COLO829 (cell line): ENCODE data around the gene CDON.
"Not testable (repeated sequence)": the region's sequence is repeated elsewhere in the genome, so short reads cannot be mapped to it uniquely, and the experiment has no call there.

Experiments used
- DNase-seq: peaks from one replicate; pipeline ENCODE4 v3.0.0; 2012; ENCODE audit warnings: low spot score

The CDON gene

DNA sequence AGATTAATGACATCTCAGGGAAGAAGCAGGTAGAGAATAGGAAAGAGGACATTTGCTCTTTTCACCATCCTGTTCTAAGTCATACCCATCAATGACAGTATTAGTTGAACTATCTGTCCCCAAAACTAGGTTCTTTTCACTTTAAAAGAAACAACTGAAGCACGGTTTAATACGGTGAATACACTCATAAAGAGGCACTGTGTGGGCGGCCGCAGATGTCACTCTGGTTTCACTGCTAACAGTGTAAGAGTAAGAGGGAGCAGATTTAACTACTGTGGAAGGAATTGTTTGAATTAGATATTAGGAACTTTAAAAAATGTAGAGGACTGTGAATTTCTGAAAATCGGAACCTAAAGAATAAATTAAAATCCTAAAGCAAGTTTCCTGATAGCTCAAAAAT is 67.4 kb downstream of the CDON start:
- no peak for DNase-seq

DNA sequence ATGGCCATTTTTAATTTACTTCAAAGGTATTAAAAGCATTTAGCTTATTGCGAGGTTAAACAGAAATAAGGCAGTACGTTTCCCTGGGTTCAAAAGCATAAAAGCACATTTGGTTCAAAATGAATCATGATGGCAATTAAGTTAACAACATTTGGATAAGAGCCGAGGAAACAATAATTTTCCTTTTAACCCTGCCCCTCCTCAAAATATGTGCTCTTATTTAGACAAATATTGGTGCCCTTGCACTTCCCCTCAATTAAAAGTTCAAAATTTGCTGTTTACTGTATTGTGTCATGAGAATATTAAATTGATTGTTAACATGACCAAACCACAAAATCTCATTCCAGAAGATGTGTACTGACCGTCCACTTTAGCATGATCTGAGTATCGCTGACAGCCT is 68.2 kb downstream of the CDON start:
- no peak for DNase-seq

DNA sequence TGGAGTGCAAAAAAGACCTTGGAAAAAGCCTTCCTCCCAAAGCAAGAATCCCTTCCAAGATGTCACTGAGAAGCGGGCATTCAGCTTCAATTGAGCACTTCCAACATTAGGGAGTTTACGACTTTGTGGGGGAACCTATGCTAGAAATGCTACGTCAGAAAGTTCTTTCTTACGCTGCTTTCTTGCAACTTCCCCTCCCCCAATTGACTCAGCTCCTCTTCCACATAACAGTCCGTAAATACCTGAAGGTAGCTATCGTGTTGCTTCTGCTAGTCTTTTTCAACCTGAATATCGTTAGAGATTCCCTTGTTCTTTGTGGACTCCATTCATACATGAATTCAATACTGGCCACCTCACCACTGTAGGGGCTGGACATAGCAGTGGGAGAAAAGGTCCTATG is 69.8 kb downstream of the CDON start:
- no peak for DNase-seq

DNA sequence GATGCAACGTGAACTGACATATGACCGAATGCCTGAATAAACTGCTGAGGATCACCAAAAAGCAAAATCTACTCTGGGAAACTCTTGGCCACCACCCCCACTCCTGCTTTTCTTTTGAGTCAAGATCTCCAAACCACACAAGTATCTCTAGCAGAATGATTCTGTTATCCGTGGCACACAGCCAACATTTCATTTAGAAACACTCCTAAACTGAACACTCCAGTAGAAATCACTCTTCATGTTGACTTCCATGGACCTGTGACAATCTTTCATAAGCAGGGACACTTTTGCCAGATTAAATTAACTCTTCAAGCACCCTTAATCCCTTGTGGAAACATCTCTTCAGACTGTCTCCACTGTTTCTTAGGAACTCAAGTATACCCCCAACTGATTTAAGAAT is 72.4 kb downstream of the CDON start:
- DNase-seq, result no peak

DNA sequence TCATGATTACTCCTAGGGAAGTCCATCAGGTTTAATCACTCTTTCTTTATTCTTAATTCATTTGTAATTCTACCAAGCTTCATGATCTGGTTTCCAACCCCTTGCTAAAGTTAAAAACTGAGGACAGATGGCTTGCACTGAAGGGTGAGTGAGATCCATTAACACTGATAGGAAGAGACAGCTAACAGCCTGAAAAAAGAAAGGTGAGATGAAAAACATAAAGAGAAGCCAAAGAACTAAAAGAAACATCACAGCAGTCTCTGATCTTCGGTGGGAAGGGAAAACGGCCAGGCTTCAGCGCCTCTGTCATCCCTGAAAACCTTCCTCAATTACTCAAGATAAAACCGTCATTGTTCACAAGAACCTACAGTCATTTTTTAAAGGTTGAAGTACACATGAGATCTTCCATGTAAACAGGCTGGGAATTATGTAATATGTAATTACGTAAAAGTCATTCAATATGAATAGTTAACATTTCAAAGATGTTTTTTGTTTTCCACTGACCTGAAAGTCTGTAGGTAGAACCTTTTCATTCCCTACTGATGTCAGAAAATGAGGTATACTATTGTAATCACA is 75.5 kb downstream of the CDON start:
- DNase-seq, result peak; percentile 12

DNA sequence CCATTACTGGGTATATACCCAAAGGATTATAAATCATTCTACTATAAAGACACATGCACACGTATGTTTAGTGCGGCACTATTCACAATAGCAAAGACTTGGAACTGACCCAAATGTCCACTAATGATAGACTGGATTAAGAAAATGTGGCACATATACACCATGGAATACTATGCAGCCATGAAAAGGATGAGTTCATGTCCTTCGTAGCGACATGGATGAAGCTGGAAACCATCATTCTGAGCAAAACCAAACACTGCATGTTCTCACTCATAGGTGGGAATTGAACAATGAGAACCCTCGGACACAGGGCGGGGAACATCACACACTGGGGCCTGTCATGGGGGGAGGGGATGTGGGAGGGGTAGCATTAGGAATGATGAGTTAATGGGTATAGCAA is 76.7 kb downstream of the CDON start:
- DNase-seq, result not testable (repeated sequence)

DNA sequence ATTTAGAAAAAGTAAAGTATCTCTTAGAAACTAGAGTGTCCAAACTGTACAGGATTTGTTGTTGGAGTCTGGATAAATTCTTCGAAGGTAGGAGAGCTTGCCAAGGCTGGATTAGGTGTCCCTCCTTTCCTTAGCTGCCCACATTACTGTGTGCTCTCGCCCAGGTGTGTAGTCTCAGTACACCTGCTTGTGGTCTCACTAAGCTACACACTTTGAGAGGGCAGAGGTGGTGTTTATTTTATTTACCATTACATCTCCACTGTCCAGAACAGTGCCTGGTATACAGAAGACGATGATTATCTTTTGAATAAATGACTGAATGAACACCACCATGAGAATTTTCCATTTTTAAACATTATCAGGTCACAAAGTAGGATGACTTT is 80.3 kb downstream of the CDON start:
- no peak for DNase-seq

DNA sequence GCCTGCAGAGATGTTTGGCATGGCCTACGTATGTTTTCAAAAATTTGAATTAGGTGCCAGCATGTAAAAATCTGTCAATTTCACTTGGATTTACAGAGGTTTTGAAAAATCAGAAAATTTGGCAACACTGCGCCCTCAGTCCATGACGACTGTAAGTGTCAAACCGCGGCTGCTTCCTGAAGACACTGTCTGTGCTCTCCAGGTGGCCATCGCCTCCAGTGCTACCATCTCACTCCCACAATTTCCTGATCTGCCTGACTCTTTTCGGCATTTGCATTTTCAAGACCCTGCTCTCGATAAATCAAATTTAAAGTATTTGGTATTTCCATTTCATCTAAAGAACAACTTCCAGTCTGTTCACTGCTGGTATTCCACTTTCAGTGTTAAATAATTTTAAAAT is 82.2 kb downstream of the CDON start:
- DNase-seq, result no peak

DNA sequence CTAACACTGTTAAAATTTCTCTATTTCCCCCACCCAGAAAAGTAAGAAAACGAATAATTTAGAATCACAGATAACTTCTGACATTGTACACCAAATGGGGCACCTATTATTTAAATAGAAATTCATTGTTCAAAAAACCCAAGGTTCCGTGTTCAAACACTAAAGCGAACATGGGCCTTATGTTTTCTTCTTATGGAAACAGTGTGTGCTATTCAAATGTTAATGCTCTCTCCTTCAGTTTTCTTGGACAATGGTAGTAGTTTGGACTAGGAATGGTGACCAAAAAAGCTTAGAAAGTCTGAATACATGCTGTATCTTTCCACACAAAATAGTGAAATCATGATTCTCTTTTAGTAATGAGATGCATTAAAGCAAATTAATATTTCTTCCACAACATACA is 83.2 kb downstream of the CDON start:
- DNase-seq, result no peak

DNA sequence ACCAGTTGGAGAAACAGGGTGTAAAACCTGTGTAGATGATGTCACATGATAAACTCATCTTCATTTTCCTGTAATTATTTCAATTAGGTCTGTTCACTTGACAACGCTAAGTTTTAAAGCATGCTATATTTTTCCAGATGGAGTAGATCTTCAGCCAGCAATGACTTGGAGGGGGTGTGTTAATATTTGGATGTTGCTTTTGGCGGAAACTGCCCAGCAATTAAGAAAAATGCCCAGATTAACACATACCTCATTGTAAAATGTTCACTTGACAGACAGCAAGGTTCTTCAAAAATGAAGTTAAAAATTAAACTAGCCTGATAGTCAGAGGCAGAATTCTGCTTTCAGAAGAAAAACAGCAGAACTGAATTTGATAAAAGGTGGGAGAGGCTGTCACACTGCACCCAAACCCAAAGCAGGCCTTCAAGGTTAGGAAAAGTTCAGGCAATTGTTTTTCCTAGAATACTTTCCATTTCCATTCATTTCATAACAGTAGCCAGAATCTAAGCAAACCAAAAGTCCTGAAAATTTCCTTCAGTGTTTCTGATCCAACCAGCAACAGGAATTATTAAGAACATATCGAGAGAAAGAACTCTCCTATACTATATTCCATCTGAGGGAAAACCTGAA is 83.8 kb downstream of the CDON start:
- no peak for DNase-seq

DNA sequence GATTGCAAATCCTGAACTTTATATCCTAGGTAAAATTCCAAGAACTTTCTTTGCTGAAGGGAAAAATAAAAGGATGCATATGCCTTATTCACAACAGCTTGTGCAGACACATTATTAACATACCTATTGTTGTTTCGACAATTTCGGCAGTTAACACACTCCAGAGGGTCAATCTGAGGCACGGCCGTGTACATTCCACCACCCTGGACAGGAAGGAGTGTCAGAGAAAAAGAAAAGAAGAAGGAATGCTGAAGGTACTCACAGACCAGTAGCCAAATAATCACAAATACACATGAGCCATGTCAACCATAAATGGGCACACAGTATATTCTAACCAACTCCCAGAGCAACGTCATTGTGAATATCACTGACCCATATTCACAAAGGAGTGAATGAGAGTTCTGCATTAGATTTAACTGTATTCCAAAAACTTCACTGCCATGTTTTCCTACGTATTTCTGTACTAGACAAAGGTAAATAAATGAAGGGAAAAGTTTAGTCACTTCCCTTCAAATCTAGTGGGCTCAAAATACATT is 84.4 kb downstream of the CDON start:
- DNase-seq, result no peak

DNA sequence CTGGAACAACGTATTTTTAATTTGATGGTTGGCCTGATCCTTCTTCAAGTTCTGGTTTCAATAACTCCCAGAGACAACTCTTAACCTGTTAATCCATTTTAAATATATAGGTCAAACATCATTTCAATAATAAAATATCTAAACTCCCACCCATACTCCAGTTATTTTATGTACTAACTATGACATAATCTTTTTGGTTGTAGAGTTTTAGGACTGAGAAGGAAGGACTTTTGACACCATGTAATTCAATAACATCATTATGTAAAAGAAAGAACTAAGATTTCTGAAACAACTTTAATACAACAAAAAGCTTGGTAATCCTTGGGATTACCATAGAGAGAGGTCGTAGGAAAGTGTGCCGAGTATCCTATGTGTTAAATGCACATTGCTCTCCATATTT is 85.3 kb downstream of the CDON start:
- DNase-seq, result no peak

DNA sequence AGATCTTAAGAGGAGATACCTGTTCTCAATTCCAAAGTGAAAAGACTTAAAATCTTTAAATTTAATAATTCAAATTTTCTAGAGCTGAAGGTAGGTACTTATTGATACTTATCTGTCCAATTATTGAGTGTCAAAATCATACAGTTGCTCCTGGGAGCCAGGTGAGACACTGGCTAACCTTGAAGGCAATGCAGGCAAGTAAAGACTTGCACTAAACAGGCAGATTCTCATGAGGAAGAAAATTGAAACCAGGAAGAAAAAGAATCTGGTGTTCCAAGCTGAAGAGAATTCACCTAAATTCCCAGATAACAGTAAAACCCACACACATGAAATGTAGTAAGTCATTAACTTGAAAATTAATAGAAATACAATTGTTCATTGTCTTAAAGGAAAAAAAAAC is 86.5 kb downstream of the CDON start:
- no peak for DNase-seq

DNA sequence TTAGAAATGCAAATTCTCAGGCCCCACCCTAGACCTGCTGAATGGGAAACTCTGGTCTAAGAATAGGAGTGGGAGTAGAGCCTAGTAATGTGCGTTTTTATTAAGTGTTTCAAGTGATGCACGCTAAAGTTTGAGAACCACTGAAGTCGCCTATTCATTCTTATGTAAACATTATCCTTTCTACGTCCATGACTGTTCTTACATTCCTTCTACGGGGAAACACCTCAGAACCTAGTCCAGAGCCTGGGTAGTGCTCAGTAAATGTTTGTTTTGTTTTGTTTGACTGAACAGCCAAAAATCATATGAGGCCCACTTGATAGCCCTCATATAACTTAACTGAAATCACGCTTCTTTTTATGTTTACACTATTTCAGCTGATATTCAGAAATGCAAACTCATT is 87.0 kb downstream of the CDON start:
- DNase-seq, result no peak

DNA sequence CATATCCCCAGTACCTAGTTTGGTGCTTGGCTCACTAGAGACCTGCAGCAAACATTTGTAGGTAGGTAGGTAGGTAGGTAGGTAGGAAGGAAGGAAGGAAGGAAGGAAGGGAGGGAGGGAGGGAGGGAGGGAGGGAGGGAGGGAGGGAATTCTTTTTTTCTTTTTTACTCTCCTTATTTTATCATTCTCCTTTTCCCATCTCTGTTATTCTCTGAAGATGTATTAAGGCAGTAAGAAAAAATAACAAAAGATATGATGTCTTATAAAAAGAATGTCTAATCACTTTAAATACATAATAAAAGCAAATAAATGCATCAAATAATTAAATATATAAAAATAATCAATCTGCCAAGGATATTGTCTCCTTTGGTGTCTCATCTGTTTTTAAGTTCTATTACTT is 88.4 kb downstream of the CDON start:
- no peak for DNase-seq

DNA sequence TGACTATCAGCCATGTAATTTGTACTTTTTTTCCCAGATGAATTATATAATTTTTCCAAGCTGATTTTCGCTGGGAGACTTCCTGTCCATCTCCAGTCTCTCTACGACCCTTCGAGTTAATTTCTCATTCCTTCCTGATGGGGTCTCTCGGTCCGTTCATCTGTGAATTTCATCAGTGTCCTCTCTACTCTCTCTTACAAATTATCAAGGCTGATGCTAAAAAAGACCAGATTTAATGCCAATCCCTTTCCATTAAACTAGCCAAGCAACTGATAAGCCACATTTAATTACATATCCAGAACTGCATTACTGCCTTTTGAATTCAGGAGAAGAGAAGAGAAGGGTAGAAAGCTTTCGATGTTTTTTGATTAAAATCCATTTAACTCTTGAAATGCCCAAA is 91.0 kb downstream of the CDON start:
- DNase-seq, result no peak

DNA sequence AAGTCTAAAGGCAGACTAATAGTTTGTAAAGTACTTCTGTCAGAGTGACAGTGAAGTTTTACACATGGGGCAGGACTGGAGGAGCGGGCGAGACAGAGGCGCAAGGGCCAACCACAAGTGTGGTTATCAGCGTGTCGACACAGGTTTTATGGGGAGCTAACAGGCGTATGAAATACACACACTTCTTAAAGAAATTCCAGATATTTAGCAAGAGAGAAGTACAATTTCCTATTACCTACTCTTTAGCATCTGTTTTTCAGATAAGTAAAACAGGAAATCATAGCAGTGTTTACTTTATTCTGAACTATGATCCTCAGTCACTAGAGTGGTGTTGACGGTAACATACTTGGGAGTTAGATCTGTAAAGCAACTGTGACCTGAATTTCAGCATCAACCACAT is 94.3 kb downstream of the CDON start:
- DNase-seq, result no peak

DNA sequence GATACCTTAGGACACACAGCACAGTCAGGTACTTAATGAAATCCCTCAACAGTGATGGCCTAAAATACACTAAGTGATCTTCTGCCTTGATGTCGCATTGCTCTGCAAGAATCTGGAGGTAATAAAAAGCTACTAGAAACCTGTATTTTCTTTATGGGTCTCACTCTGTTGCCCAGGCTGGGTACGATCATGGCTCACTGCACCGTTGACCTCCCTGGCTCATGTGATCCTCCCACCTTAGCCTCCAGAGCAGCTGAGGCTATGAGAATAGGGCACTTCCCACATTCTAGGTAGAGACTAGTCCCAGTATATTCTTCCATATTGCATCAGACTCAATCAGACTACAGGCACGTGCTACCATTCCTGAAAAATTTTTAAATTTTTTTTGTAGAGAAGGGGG is 95.2 kb downstream of the CDON start:
- DNase-seq, result no peak

DNA sequence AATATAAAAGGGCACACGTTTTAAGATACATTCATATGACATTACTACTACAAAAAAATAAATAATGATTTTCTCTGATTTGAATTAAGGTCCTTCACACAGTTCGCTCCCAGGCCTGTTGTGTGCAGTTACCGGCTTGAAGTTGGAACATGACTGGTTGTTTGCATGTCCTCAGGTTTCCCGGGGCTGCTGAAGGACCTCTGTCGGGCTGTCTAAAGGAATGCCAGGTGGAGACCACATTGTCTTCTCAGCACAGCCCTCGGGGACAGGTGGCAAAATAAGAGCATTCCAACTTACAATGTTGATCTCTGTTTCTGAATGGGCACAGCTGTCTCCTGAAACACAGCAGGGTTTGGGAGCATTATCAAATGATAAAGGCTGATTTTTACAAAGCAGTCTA is 101.9 kb downstream of the CDON start:
- DNase-seq, result no peak

DNA sequence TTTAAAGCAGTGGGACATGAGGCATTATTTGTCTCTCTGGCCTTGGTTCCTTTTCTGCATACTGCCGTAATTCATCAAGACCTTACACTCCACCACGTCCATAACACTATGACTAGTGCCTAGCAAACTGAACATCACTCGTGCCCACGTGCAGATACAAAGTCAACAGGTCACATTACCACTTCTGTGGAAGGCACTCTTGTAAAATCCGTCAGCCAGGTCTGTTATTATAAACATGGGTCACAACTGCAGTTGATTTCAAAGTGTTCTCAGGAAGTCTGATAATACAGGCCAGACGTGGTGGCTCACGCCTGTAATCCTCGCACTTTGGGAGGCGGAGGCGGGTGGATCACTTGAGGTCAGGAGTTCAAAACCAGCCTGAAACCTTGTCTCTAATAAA is 102.7 kb downstream of the CDON start:
- DNase-seq, result no peak

DNA sequence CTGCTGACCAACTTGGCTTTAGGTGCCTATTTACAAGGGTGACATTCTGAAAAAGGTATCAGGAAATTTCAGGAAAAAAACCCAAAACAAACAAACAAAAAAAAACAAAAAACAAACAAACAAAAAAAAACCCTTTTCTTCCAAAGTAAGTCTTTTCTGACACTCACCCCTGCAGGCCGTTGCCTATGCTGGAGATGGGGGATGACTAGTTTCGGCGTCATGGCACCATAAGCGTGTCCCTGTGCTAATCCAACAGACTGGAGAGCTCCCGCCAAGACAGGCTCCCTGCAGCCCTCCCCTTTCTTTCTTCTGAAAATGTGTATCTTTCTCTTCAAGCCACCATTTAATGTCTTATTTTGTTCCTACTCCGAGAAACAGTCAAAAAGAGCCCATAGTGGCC is 103.2 kb downstream of the CDON start:
- DNase-seq, result no peak

DNA sequence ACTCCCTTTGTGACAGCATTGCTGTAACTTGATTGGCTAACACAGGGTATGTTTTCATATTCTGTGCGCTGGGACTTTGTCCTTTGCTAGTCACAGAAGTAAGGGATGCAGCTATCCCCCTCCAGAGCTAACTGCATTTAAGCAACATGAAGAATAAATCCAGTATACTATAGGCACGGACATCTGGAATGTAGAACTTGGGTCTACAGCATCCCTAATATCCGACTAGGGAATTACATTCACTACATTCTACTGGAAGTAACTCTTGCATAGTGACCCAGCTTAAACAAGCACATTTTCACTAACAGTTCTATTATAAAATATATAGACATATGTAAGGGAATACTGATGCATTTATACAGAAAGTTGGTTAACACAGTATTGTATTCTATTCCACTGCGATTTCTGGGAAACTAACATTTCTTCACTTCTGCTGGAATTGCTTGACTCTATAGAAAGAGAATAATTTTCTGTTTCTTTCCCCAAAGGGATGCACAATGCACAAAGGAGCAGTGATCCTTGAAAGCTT is 103.7 kb downstream of the CDON start:
- no peak for DNase-seq

DNA sequence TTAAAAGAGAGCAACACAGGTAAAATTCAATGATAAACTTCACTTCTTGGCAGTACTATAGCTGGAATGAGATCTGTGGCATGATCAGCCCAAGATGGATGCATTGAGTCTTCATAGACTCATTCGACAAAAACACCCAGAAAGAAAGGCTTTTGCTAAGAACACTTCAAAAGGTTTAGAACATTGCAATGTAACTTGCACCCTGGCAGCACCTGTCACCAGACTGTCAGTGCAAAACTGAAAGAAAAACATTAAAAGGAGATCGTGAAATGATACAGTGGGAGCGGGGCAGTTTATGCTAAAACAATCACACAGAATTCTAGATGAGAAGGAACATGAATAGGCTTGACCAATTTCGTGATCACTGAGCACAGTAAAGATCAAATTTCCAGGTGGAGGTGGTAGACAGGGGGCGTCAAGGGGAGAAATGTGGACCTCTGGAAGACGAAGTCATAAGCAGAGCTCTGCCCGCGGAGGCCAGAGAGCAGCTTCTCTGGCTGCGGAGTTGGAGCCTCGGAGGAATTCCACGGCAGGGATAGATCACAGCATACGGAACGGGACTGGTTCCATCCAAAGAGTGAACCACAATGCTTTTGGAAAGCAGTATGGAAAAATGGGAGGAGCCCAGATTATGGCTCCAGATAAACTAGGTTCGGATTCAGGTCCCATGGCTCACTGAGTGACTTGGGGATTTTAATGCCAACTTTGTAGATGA is 104.9 kb downstream of the CDON start:
- DNase-seq, result no peak
